H1 (cell line): Measurements from ENCODE around the gene PDE1A. TPM values are rescaled to one million over a fixed set of nuclear protein-coding genes. Genes with fewer than 3 reads are reported as not detected.

Experiments
- CTCF ChIA-PET: fragments of 300-600 bp; sonication (Branson Sonifier 250); formaldehyde crosslinking; loops from one replicate; lab custom pipeline; 2021; ENCODE audit not compliant: partially characterized antibody; lab: Charles Lee
- POLR2A ChIA-PET: fragments of 300-600 bp; sonication (Branson Sonifier 250); formaldehyde crosslinking; loops from one replicate; lab custom pipeline; 2021; ENCODE audit warnings: inconsistent platforms; ENCODE audit not compliant: partially characterized antibody; lab: Charles Lee
- DNase-seq, 2 experiments: peaks; one replicate each; pipeline versions ENCODE4 v3.0.0 to v3.0.0-alpha.2; 2010 to 2022; ENCODE audit warnings: low spot score in 2 of 2, low read depth in 1 of 2, mixed read lengths in 1 of 2
- FAIRE-seq: peaks from 2 replicates; lab custom pipeline; 2011; peaks lifted over from hg19 to GRCh38; lab: Jason Lieb, UNC
- H2AFZ ChIP-seq: 2 replicates; pipeline ENCODE4 v1.8.1; 2012; ENCODE audit warnings: low read length, inconsistent platforms
- H2AK5ac ChIP-seq: 2 replicates; pipeline ENCODE4 v1.6.1; 2013; ENCODE audit warnings: low read depth, low read length
- H2BK120ac ChIP-seq: replicated peaks from 2 replicates; pipeline ENCODE3; 2013; ENCODE audit warnings: low read depth, low read length, inconsistent platforms
- H2BK12ac ChIP-seq: 2 replicates; pipeline ENCODE4 v1.6.1; 2013; ENCODE audit warnings: low read depth, low read length
- H2BK15ac ChIP-seq: 2 replicates; pipeline ENCODE4 v1.6.1; 2013; ENCODE audit warnings: low read length
- H2BK20ac ChIP-seq: 2 replicates; pipeline ENCODE4 v1.6.1; 2013; ENCODE audit warnings: low read length
- H2BK5ac ChIP-seq: 2 replicates; pipeline ENCODE4 v1.6.1; 2013; ENCODE audit warnings: low read depth, low read length
- H3K14ac ChIP-seq: 2 replicates; pipeline ENCODE4 v1.6.1; 2013; ENCODE audit warnings: inconsistent platforms; ENCODE audit not compliant: insufficient read length
- H3K18ac ChIP-seq: 2 replicates; pipeline ENCODE4 v1.6.1; 2013; ENCODE audit warnings: low read length; ENCODE audit errors: extremely low read depth
- H3K23ac ChIP-seq: 2 replicates; pipeline ENCODE4 v1.6.1; 2013; ENCODE audit warnings: inconsistent platforms; ENCODE audit not compliant: insufficient read length
- H3K23me2 ChIP-seq: 2 replicates; pipeline ENCODE4 v1.6.1; 2013; ENCODE audit warnings: low read depth, low read length
- H3K27ac ChIP-seq: 2 replicates; pipeline ENCODE4 v1.6.1; 2011; ENCODE audit warnings: low read depth, low read length, inconsistent platforms
- H3K27me3 ChIP-seq, 4 experiments: replicated peaks in 1 of 4; 1 replicate in 1 of 4; 2 replicates in 3 of 4; pipeline versions ENCODE4 v1.6.1 to v1.8.1; 2011 to 2013; ENCODE audit warnings: low read length in 3 of 4, mild to moderate bottlenecking in 3 of 4, inconsistent platforms in 2 of 4, mixed read lengths in 2 of 4, moderate library complexity in 1 of 4; ENCODE audit not compliant: control insufficient read depth in 3 of 4, insufficient read depth in 3 of 4; ENCODE audit errors: extremely low read depth in 1 of 4
- H3K36me3 ChIP-seq, 4 experiments: 2 replicates each; pipeline versions ENCODE4 v1.6.1 to v1.8.1; 2011 to 2013; ENCODE audit warnings: mild to moderate bottlenecking in 4 of 4, low read length in 3 of 4, moderate library complexity in 2 of 4, control low read depth in 1 of 4, inconsistent platforms in 1 of 4; ENCODE audit not compliant: insufficient read depth in 4 of 4, control insufficient read depth in 2 of 4
- H3K4ac ChIP-seq: replicated peaks from 2 replicates; pipeline ENCODE3; 2013; ENCODE audit warnings: low read length, low read depth, mixed read lengths, inconsistent platforms; ENCODE audit not compliant: insufficient read length
- H3K4me1 ChIP-seq, 4 experiments: replicated peaks in 1 of 4; 1 replicate in 1 of 4; 2 replicates in 3 of 4; pipeline versions ENCODE4 v1.6.1 to v1.8.1; 2011 to 2013; ENCODE audit warnings: low read length in 3 of 4, inconsistent platforms in 2 of 4, mixed read lengths in 1 of 4; ENCODE audit not compliant: insufficient read depth in 4 of 4, control insufficient read depth in 3 of 4
- H3K4me2 ChIP-seq, 2 experiments: 2 replicates each; pipeline versions ENCODE4 v1.6.1 to v1.8.1; 2011 to 2013; ENCODE audit warnings: low read depth in 2 of 2, low read length in 2 of 2, control low read depth in 1 of 2, inconsistent platforms in 1 of 2, mild to moderate bottlenecking in 1 of 2; ENCODE audit not compliant: insufficient read depth in 1 of 2
- H3K4me3 ChIP-seq, 4 experiments: fragments of 200-600, 300-600 bp in 1 of 4; sonication (generic), shearing (Covaris generic), sonication (Bioruptor Twin) in 1 of 4; 2 replicates each; pipeline versions ENCODE4 v1.5.1 to v1.8.1; 2011 to 2016; ENCODE audit warnings: low read length in 4 of 4, low read depth in 3 of 4, control low read depth in 2 of 4, inconsistent platforms in 2 of 4, mild to moderate bottlenecking in 2 of 4, mixed read lengths in 1 of 4, moderate library complexity in 1 of 4; ENCODE audit not compliant: insufficient read depth in 2 of 4; ENCODE audit errors: extremely low read depth in 1 of 4
- H3K56ac ChIP-seq: replicated peaks from 2 replicates; pipeline ENCODE3; 2013; ENCODE audit warnings: low read depth, mild to moderate bottlenecking, mixed read lengths, low read length, inconsistent platforms; ENCODE audit not compliant: insufficient read length
- H3K79me1 ChIP-seq: 2 replicates; pipeline ENCODE4 v1.6.1; 2013; ENCODE audit warnings: low read depth, low read length, control low read depth
- H3K79me2 ChIP-seq, 2 experiments: 2 replicates each; pipeline versions ENCODE4 v1.6.1 to v1.8.1; 2012 to 2013; ENCODE audit warnings: low read length in 2 of 2, mild to moderate bottlenecking in 2 of 2, inconsistent platforms in 1 of 2; ENCODE audit not compliant: insufficient read depth in 2 of 2, control insufficient read depth in 1 of 2
- H3K9ac ChIP-seq, 4 experiments: replicated peaks in 1 of 4; 1 replicate in 1 of 4; 2 replicates in 3 of 4; pipeline versions ENCODE4 v1.6.1 to v1.8.1; 2011 to 2013; ENCODE audit warnings: low read depth in 3 of 4, low read length in 3 of 4, control low read depth in 2 of 4, mild to moderate bottlenecking in 2 of 4, moderate library complexity in 2 of 4, inconsistent platforms in 1 of 4; ENCODE audit errors: extremely low read depth in 1 of 4
- H3K9me3 ChIP-seq, 2 experiments: 2 replicates each; pipeline versions ENCODE4 v1.6.1 to v1.8.1; 2012 to 2013; ENCODE audit warnings: mild to moderate bottlenecking in 2 of 2, moderate library complexity in 2 of 2, control low read depth in 1 of 2, inconsistent platforms in 1 of 2, low read depth in 1 of 2, low read length in 1 of 2, mixed read lengths in 1 of 2; ENCODE audit not compliant: insufficient read depth in 2 of 2
- H4K20me1 ChIP-seq, 2 experiments: replicated peaks in 1 of 2; 2 replicates each; pipeline versions ENCODE3 to v1.8.1; 2011 to 2013; ENCODE audit warnings: inconsistent platforms in 2 of 2, low read length in 2 of 2, mild to moderate bottlenecking in 1 of 2; ENCODE audit not compliant: insufficient read depth in 2 of 2, control insufficient read depth in 1 of 2
- H4K5ac ChIP-seq: 2 replicates; pipeline ENCODE4 v1.6.1; 2013; ENCODE audit warnings: low read length, low read depth, mixed read lengths, inconsistent platforms; ENCODE audit not compliant: insufficient read length
- H4K8ac ChIP-seq: 2 replicates; pipeline ENCODE4 v1.8.0; 2013; ENCODE audit warnings: mild to moderate bottlenecking, moderate library complexity, low read length, inconsistent platforms; ENCODE audit not compliant: insufficient read depth; ENCODE audit errors: extremely low read depth
- H4K91ac ChIP-seq: replicated peaks from 2 replicates; pipeline ENCODE3; 2013; ENCODE audit warnings: low read length, mixed read lengths, inconsistent platforms; ENCODE audit not compliant: insufficient read length
- GABPA ChIP-seq: IDR thresholded peaks from 2 replicates; pipeline ENCODE4 v1.6.1; 2011; ENCODE audit warnings: mild to moderate bottlenecking, low read length, moderate library complexity, borderline replicate concordance; ENCODE audit not compliant: insufficient read depth
- GTF2F1 ChIP-seq: IDR thresholded peaks from 2 replicates; pipeline ENCODE4 v1.6.1; 2012; ENCODE audit warnings: low read depth, low read length, improper control_type of control experiment, borderline replicate concordance
- RNF2 ChIP-seq: fragments of 200-900, 300-1000 bp; sonication (generic); IDR thresholded peaks from 2 replicates; pipeline ENCODE4 v1.7.1; 2016; ENCODE audit warnings: borderline replicate concordance, low read depth, mild to moderate bottlenecking, antibody characterized with exemption, low read length; ENCODE audit not compliant: poor library complexity, severe bottlenecking; ENCODE audit errors: missing control alignments
- RXRA ChIP-seq: IDR thresholded peaks from 2 replicates; pipeline ENCODE4 v1.6.1; 2011; ENCODE audit warnings: low read depth, mild to moderate bottlenecking, low read length, moderate library complexity; ENCODE audit not compliant: insufficient read depth
- WGBS, 2 experiments: shearing (Covaris generic) in 1 of 2; methylation state at CpG; one replicate each; pipeline versions ENCODE4 v1.1.6 to v1.1.7; 2013 to 2015; ENCODE audit warnings: low lambda C conversion rate in 2 of 2, mixed read lengths in 2 of 2, inconsistent platforms in 1 of 2, low coverage in 1 of 2, missing lambda C conversion rate in 1 of 2; ENCODE audit not compliant: insufficient replicate concordance in 2 of 2, insufficient coverage in 1 of 2, insufficient read length in 1 of 2; ENCODE audit errors: extremely low coverage in 1 of 2, missing lambda C conversion rate in 1 of 2; 5-methylcytosine and 5-hydroxymethylcytosine counted together
- polyA plus RNA-seq, 7 experiments: library from polyadenylated mRNA; depleted of rRNA in 3 of 7; stranded (reverse) in 5 of 7; unstranded in 2 of 7; fragments of >200 nt in 5 of 7; fragments of 200-250 nt in 2 of 7; gene quantifications; 1 replicate in 5 of 7; 2 replicates in 1 of 7; 4 replicates in 1 of 7; pipeline versions ENCODE4 v1.2.1 to v1.2.3, GENCODE V29; 2011 to 2013; ENCODE audit warnings: missing spikeins in 2 of 7, mixed read lengths in 2 of 7
- total RNA-seq: library from RNA; stranded (reverse); fragmentation: NEBNext Ultra II Directional; extraction: Animal tissue kit (Norgen Biotek cat#: 25700); gene quantifications from 2 replicates; pipeline ENCODE4 v1.2.1, GENCODE V29; 2021

Gene PDE1A
- total and polyA plus RNA-seq, 2 of the 8 experiments (the other 6 are each of a cell fraction or from before 2014, with no cell fraction given): 0.34 TPM; not detected in 1

DNA sequence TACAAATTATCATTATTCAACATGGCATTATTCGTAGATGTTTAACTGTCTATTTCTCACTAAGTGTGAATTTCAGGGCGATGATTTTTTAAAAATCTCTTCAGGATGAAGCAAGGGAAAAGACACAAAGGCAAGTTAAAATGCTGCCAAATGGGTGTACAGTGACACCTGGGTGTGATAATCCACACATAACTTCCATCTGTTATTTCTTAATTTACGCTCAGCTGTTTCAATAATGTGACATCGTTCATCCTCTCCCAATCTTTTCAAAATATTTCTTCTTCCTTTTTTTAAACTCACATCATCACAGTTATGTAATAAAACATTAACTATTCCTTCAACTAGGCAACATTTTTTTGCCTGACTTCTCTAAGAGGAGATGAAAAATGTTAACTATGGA is 10.6 kb downstream of the PDE1A start:
- Histone ChIP-seq H3K79me1 (no peaks in the 10 kb centered on the region), H2BK5ac (no peak overlapping the region), H3K23me2 (no peaks in the 10 kb centered on the region), H4K20me1 (no peaks in the 10 kb centered on the region), H4K91ac (no peak overlapping the region), H3K9ac (no peak overlapping the region), H3K9me3 (no peaks in the 10 kb centered on the region), H3K56ac (no peak overlapping the region), H2AK5ac (no peak overlapping the region), H3K18ac (no peak overlapping the region), H3K36me3 (no peaks in the 10 kb centered on the region), H3K4me2 (no peak overlapping the region), H3K27ac (no peak overlapping the region)
- no peak for DNase-seq
- no peak for TF ChIP-seq GABPA
- no peak for TF ChIP-seq RXRA
- no peak for TF ChIP-seq RNF2
- TF ChIP-seq GTF2F1: no peak
- TF ChIP-seq, all 59 proteins: peak for 0
- 95 to 100% methylated on average over 2 to 4 of the region's 4 CpGs for WGBS, 2 experiments
- no peak overlapping the region for H4K5ac ChIP-seq
- H3K4me1 ChIP-seq: no peaks in the 10 kb centered on the region
- no peak overlapping the region for H4K8ac ChIP-seq
- no peak overlapping the region for H2BK12ac ChIP-seq
- no peak overlapping the region for H3K23ac ChIP-seq
- H2AFZ ChIP-seq: no peak overlapping the region
- POLR2A ChIA-PET: no interaction called here
- H3K27me3 ChIP-seq: no peaks in the 10 kb centered on the region
- H3K4me3 ChIP-seq: no peak overlapping the region
- H2BK15ac ChIP-seq: no peak overlapping the region
- no peak overlapping the region for H2BK120ac ChIP-seq
- no peaks in the 10 kb centered on the region for H3K79me2 ChIP-seq
- no peak for FAIRE-seq
- CTCF ChIA-PET: interaction anchor here (1.0 kb wide), 1 partner anchor 10 kb away, joined by 3 read pairs; no protein-coding TSS in a partner anchor
- no peak overlapping the region for H3K14ac ChIP-seq
- no peak overlapping the region for H2BK20ac ChIP-seq
- no peak overlapping the region for H3K4ac ChIP-seq
